H9 (cell line): ENCODE results near the gene POLR2L. TPM values are rescaled to one million over a fixed set of nuclear protein-coding genes. Genes with fewer than 3 reads are reported as not detected.

ENCODE experiments used
- DNase-seq: peaks from one replicate; pipeline ENCODE4 v3.0.0-alpha.2; 2017
- H2AFZ ChIP-seq: one replicate; pipeline ENCODE4 v1.6.1; 2013; ENCODE audit warnings: mild to moderate bottlenecking, low read length, control low read depth, moderate library complexity
- H2AK5ac ChIP-seq: 2 replicates; pipeline ENCODE4 v1.6.1; 2013; ENCODE audit warnings: low read length, control low read depth, mixed read lengths; ENCODE audit not compliant: insufficient read length
- H2BK120ac ChIP-seq: one replicate; pipeline ENCODE4 v1.6.1; 2013; ENCODE audit warnings: low read depth, mild to moderate bottlenecking, low read length, control low read depth, inconsistent platforms; ENCODE audit not compliant: poor library complexity, severe bottlenecking
- H2BK12ac ChIP-seq: 2 replicates; pipeline ENCODE4 v1.6.1; 2013; ENCODE audit warnings: low read length, control low read depth, mixed read lengths, low read depth; ENCODE audit not compliant: insufficient read length
- H2BK15ac ChIP-seq: 2 replicates; pipeline ENCODE4 v1.6.1; 2013; ENCODE audit warnings: low read depth, low read length, control low read depth
- H2BK20ac ChIP-seq: one replicate; pipeline ENCODE4 v1.6.1; 2013; ENCODE audit warnings: low read depth, mild to moderate bottlenecking, low read length, control low read depth, inconsistent platforms; ENCODE audit not compliant: poor library complexity, severe bottlenecking
- H2BK5ac ChIP-seq: 2 replicates; pipeline ENCODE4 v1.6.1; 2013; ENCODE audit warnings: low read length, control low read depth, mixed read lengths; ENCODE audit not compliant: insufficient read length
- H3K14ac ChIP-seq: 2 replicates; pipeline ENCODE4 v1.6.1; 2013; ENCODE audit warnings: low read length, control low read depth; ENCODE audit not compliant: insufficient read depth
- H3K18ac ChIP-seq: 2 replicates; pipeline ENCODE4 v1.6.1; 2013; ENCODE audit warnings: low read depth, mild to moderate bottlenecking, mixed read lengths, low read length, control low read depth; ENCODE audit not compliant: insufficient read length
- H3K23ac ChIP-seq: 2 replicates; pipeline ENCODE4 v1.6.1; 2013; ENCODE audit warnings: low read length, control low read depth, mixed read lengths, low read depth; ENCODE audit not compliant: insufficient read length
- H3K23me2 ChIP-seq: 2 replicates; pipeline ENCODE4 v1.6.1; 2013; ENCODE audit warnings: low read depth, mild to moderate bottlenecking, mixed read lengths, low read length, control low read depth; ENCODE audit not compliant: insufficient read length, poor library complexity, severe bottlenecking
- H3K27ac ChIP-seq: 2 replicates; pipeline ENCODE4 v1.5.1; 2013; ENCODE audit warnings: low read length, control low read depth, mixed read lengths, low read depth; ENCODE audit not compliant: insufficient read length
- H3K27me3 ChIP-seq: 2 replicates; pipeline ENCODE4 v1.6.1; 2013; ENCODE audit warnings: low read length, control low read depth, inconsistent platforms; ENCODE audit not compliant: insufficient read depth
- H3K4ac ChIP-seq: 2 replicates; pipeline ENCODE4 v1.6.1; 2013; ENCODE audit warnings: low read depth, mild to moderate bottlenecking, control low read depth, inconsistent platforms, low read length, moderate library complexity
- H3K4me1 ChIP-seq: 2 replicates; pipeline ENCODE4 v1.6.1; 2013; ENCODE audit warnings: low read length, control low read depth, inconsistent platforms; ENCODE audit not compliant: insufficient read depth
- H3K4me2 ChIP-seq: 2 replicates; pipeline ENCODE4 v1.6.1; 2013; ENCODE audit warnings: low read length, control low read depth, mixed read lengths; ENCODE audit not compliant: insufficient read length, insufficient read depth
- H3K56ac ChIP-seq: 2 replicates; pipeline ENCODE4 v1.6.1; 2013; ENCODE audit warnings: low read depth, mild to moderate bottlenecking, mixed read lengths, low read length, control low read depth; ENCODE audit not compliant: insufficient read length
- H3K79me1 ChIP-seq: 2 replicates; pipeline ENCODE4 v1.6.1; 2013; ENCODE audit warnings: low read depth, mild to moderate bottlenecking, moderate library complexity, low read length, control low read depth, inconsistent platforms; ENCODE audit not compliant: insufficient read depth, poor library complexity, severe bottlenecking
- H3K79me2 ChIP-seq: 2 replicates; pipeline ENCODE4 v1.6.1; 2013; ENCODE audit warnings: low read length, control low read depth, inconsistent platforms; ENCODE audit not compliant: insufficient read depth
- H3K9ac ChIP-seq: 2 replicates; pipeline ENCODE4 v1.6.1; 2013; ENCODE audit warnings: low read length, control low read depth, mixed read lengths; ENCODE audit not compliant: insufficient read length; ENCODE audit errors: extremely low read depth
- H3K9me3 ChIP-seq: one replicate; pipeline ENCODE4 v1.6.1; 2013; ENCODE audit warnings: low read depth, low read length, inconsistent platforms; ENCODE audit not compliant: control insufficient read depth
- H3T11ph ChIP-seq: one replicate; pipeline ENCODE4 v1.6.1; 2013; ENCODE audit warnings: mild to moderate bottlenecking, low read length, control low read depth, inconsistent platforms
- H4K20me1 ChIP-seq: one replicate; pipeline ENCODE4 v1.6.1; 2013; ENCODE audit not compliant: control insufficient read depth, insufficient read length, insufficient read depth
- H4K5ac ChIP-seq: 2 replicates; pipeline ENCODE4 v1.6.1; 2013; ENCODE audit warnings: low read depth, mild to moderate bottlenecking, mixed read lengths, low read length, control low read depth; ENCODE audit not compliant: insufficient read length
- H4K8ac ChIP-seq: replicated peaks from 2 replicates; pipeline ENCODE4 v1.6.1; 2013; ENCODE audit warnings: low read length, control low read depth, mixed read lengths, low read depth; ENCODE audit not compliant: insufficient read length
- H4K91ac ChIP-seq: 2 replicates; pipeline ENCODE4 v1.6.1; 2013; ENCODE audit warnings: low read depth, mild to moderate bottlenecking, moderate library complexity, mixed read lengths, low read length, control low read depth; ENCODE audit not compliant: insufficient read length
- H3K27ac Mint-ChIP-seq, 3 experiments: 2 replicates in 2 of 3; 3 replicates in 1 of 3; pipeline ENCODE4 v1.8.0; 2020 to 2021; ENCODE audit warnings: mixed read lengths in 3 of 3, mild to moderate bottlenecking in 1 of 3, moderate library complexity in 1 of 3
- H3K27me3 Mint-ChIP-seq: 2 replicates; pipeline ENCODE4 v1.8.0; 2021; ENCODE audit warnings: low read depth, mild to moderate bottlenecking, moderate library complexity, mixed read lengths
- H3K36me3 Mint-ChIP-seq, 3 experiments: 2 replicates in 2 of 3; 3 replicates in 1 of 3; pipeline ENCODE4 v1.8.0; 2020 to 2021; ENCODE audit warnings: low read depth in 3 of 3, mixed read lengths in 3 of 3; ENCODE audit not compliant: insufficient read depth in 1 of 3
- H3K4me1 Mint-ChIP-seq, 2 experiments: 2 replicates each; pipeline ENCODE4 v1.8.0; 2020; ENCODE audit warnings: mixed read lengths in 2 of 2
- H3K4me3 Mint-ChIP-seq, 2 experiments: 2 replicates in 1 of 2; 3 replicates in 1 of 2; pipeline ENCODE4 v1.8.0; 2020 to 2021; ENCODE audit warnings: mild to moderate bottlenecking in 2 of 2, mixed read lengths in 2 of 2, moderate library complexity in 1 of 2
- H3K9me3 Mint-ChIP-seq, 2 experiments: 2 replicates in 1 of 2; 3 replicates in 1 of 2; pipeline ENCODE4 v1.8.0; 2020; ENCODE audit warnings: mild to moderate bottlenecking in 2 of 2, mixed read lengths in 2 of 2, moderate library complexity in 1 of 2
- CTCF ChIP-seq: fragments of 200-600 bp; sonication (generic); conservative IDR thresholded peaks from 3 replicates; pipeline ENCODE4 v1.8.0; 2021; ENCODE audit warnings: antibody characterized with exemption, mild to moderate bottlenecking
- WGBS: extraction: QIAGEN DNeasy Blood & Tissue Kit; methylation state at CpG from one replicate; pipeline ENCODE4 v1.1.7; 2013; ENCODE audit warnings: missing lambda C conversion rate, low lambda C conversion rate, mixed read lengths; ENCODE audit not compliant: insufficient read length; ENCODE audit errors: extremely low coverage; 5-methylcytosine and 5-hydroxymethylcytosine counted together
- total RNA-seq: library from RNA; stranded (reverse); gene quantifications from 2 replicates; pipeline ENCODE4 v1.2.1, GENCODE V29; 2021

Gene POLR2L
- total RNA-seq, 1 experiment from 2014 or later = 135 TPM

- peak overlapping the region in 2 of 3 experiments; percentile 70 to 95; a peak in 3 of 7 replicates for H3K27ac Mint-ChIP-seq
- Histone ChIP-seq H3K79me1 (peaks cover 2% of the 10 kb centered on the region), H2BK12ac (no peak overlapping the region), H3K9ac (no peak overlapping the region), H3K23ac (no peak overlapping the region), H3K4me2 (peak overlapping the region; percentile 75), H2BK5ac (no peak overlapping the region), H2AK5ac (no peak overlapping the region), H3K14ac (no peak overlapping the region), H4K5ac (no peak overlapping the region), H2AFZ (no peak overlapping the region), H3K4me1 (peaks cover 2% of the 10 kb centered on the region; the same call in 1 of the 2 replicates), H3T11ph (no peak overlapping the region), H2BK15ac (no peak overlapping the region), H3K79me2 (no peaks in the 10 kb centered on the region; the same call in 1 of the 2 replicates), H3K27ac (no peak overlapping the region), H3K18ac (peak overlapping the region; percentile 18), H2BK20ac (no peak overlapping the region), H3K9me3 (no peaks in the 10 kb centered on the region), H3K23me2 (peaks cover 12% of the 10 kb centered on the region), H2BK120ac (no peak overlapping the region), H4K8ac (no peak overlapping the region), H3K4ac (no peak overlapping the region), H4K20me1 (peaks cover 6% of the 10 kb centered on the region), H4K91ac (no peak overlapping the region), H3K27me3 (no peaks in the 10 kb centered on the region; the same call in 1 of the 2 replicates), H3K56ac (no peak overlapping the region)
- no CpG with 5 or more reads among the region's 25 CpGs for WGBS
- no peak; the same call in 1 of the 3 replicates for TF ChIP-seq CTCF
- H3K4me3 Mint-ChIP-seq = peak overlapping the region; percentile 84 to 87
- peaks cover 17 to 36% of the 10 kb centered on the region in 2 experiments for H3K4me1 Mint-ChIP-seq
- peaks cover 2 to 22% (median 22%) of the 10 kb centered on the region in 3 experiments; a peak in 6 of 7 replicates for H3K36me3 Mint-ChIP-seq
- DNase-seq = peak; percentile 96
- H3K9me3 Mint-ChIP-seq = no peaks in the 10 kb centered on the region
- peaks cover 7% of the 10 kb centered on the region for H3K27me3 Mint-ChIP-seq
Observed at GRCh38 chr11:843818-844692, 1.7 kb upstream of the POLR2L start.
